HEK293 (cell line): ENCODE data around the gene CAMK2D.

Experiments
- SETDB1 ChIP-seq: IDR thresholded peaks from one replicate; pipeline ENCODE4 v1.6.1; 2017; ENCODE audit warnings: mild to moderate bottlenecking, low read length, moderate library complexity, mixed read lengths; ENCODE audit not compliant: insufficient read length
- SP7 ChIP-seq: fragments of 450-650 bp; formaldehyde crosslinking; IDR thresholded peaks from 2 replicates; pipeline ENCODE4 v1.5.1; 2016; ENCODE audit warnings: missing biosample characterization, missing genetic modification characterization
- ZBTB1 ChIP-seq: fragments of 450-650 bp; formaldehyde crosslinking; IDR thresholded peaks from 2 replicates; pipeline ENCODE4 v1.5.1; 2016; ENCODE audit warnings: missing biosample characterization, missing genetic modification characterization
- ZNF248 ChIP-seq: fragments of 450-650 bp; formaldehyde crosslinking; IDR thresholded peaks from 2 replicates; pipeline ENCODE4 v1.5.1; 2017; ENCODE audit warnings: missing biosample characterization, missing genetic modification characterization
- ZNF341 ChIP-seq: fragments of 450-650 bp; formaldehyde crosslinking; IDR thresholded peaks from 2 replicates; pipeline ENCODE4; 2016; ENCODE audit warnings: low read depth, missing biosample characterization, missing genetic modification characterization
- ZNF426 ChIP-seq: fragments of 450-650 bp; formaldehyde crosslinking; IDR thresholded peaks from 2 replicates; pipeline ENCODE4 v1.5.1; 2017; ENCODE audit warnings: missing biosample characterization, missing genetic modification characterization, mild to moderate bottlenecking, inconsistent platforms, moderate library complexity
- ZNF549 ChIP-seq: fragments of 450-650 bp; IDR thresholded peaks from 2 replicates; pipeline ENCODE4 v1.5.1; 2018; ENCODE audit warnings: missing biosample characterization, missing genetic modification characterization, mild to moderate bottlenecking, inconsistent platforms, moderate library complexity
- ZNF571 ChIP-seq: fragments of 450-650 bp; formaldehyde crosslinking; IDR thresholded peaks from 2 replicates; pipeline ENCODE4 v1.5.0; 2017; ENCODE audit warnings: missing biosample characterization, missing genetic modification characterization
- ZNF677 ChIP-seq: fragments of 450-650 bp; IDR thresholded peaks from 2 replicates; pipeline ENCODE4 v1.5.0; 2018; ENCODE audit warnings: missing biosample characterization, mild to moderate bottlenecking, missing genetic modification characterization, moderate library complexity
- ZXDB ChIP-seq: fragments of 450-650 bp; formaldehyde crosslinking; IDR thresholded peaks from 2 replicates; pipeline ENCODE4 v1.5.1; 2016; ENCODE audit warnings: missing biosample characterization, missing genetic modification characterization
- TF ChIP-seq, protein P1 (sequence below): fragments of 450-650 bp; formaldehyde crosslinking; IDR thresholded peaks from 2 replicates; pipeline ENCODE4 v1.5.1; 2016; ENCODE audit warnings: missing biosample characterization, missing genetic modification characterization
- TF ChIP-seq, protein P2 (sequence below): fragments of 450-650 bp; formaldehyde crosslinking; IDR thresholded peaks from 2 replicates; pipeline ENCODE4 v1.5.1; 2016; ENCODE audit warnings: missing biosample characterization, missing genetic modification characterization
- TF ChIP-seq, protein P3 (sequence below): fragments of 450-650 bp; formaldehyde crosslinking; IDR thresholded peaks from 2 replicates; pipeline ENCODE4 v1.5.1; 2016; ENCODE audit warnings: missing biosample characterization, missing genetic modification characterization

DNA sequence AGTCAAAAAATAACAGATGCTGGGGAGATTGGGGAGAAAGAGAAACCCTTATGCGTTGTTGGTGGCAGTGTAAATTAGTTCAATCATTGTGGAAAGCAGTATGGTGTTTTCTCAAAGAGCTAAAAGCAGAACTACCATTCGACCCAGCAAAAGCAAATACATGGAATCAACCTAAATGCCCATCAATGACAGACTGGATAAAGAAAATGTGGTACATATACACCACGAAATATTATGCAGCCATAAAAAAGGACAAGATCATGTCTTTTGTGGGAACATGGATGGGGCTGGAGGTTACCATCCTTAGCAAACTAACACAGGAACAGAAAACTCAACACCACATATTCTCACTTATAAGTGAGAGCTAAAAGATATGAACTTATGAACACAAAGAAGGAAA lies 188.9 kb downstream of the CAMK2D start:
- TF ChIP-seq, protein P1, sequence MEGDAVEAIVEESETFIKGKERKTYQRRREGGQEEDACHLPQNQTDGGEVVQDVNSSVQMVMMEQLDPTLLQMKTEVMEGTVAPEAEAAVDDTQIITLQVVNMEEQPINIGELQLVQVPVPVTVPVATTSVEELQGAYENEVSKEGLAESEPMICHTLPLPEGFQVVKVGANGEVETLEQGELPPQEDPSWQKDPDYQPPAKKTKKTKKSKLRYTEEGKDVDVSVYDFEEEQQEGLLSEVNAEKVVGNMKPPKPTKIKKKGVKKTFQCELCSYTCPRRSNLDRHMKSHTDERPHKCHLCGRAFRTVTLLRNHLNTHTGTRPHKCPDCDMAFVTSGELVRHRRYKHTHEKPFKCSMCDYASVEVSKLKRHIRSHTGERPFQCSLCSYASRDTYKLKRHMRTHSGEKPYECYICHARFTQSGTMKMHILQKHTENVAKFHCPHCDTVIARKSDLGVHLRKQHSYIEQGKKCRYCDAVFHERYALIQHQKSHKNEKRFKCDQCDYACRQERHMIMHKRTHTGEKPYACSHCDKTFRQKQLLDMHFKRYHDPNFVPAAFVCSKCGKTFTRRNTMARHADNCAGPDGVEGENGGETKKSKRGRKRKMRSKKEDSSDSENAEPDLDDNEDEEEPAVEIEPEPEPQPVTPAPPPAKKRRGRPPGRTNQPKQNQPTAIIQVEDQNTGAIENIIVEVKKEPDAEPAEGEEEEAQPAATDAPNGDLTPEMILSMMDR = no peak
- no peak for TF ChIP-seq ZNF341 (tag by site-specific recombination)
- TF ChIP-seq, protein P2, sequence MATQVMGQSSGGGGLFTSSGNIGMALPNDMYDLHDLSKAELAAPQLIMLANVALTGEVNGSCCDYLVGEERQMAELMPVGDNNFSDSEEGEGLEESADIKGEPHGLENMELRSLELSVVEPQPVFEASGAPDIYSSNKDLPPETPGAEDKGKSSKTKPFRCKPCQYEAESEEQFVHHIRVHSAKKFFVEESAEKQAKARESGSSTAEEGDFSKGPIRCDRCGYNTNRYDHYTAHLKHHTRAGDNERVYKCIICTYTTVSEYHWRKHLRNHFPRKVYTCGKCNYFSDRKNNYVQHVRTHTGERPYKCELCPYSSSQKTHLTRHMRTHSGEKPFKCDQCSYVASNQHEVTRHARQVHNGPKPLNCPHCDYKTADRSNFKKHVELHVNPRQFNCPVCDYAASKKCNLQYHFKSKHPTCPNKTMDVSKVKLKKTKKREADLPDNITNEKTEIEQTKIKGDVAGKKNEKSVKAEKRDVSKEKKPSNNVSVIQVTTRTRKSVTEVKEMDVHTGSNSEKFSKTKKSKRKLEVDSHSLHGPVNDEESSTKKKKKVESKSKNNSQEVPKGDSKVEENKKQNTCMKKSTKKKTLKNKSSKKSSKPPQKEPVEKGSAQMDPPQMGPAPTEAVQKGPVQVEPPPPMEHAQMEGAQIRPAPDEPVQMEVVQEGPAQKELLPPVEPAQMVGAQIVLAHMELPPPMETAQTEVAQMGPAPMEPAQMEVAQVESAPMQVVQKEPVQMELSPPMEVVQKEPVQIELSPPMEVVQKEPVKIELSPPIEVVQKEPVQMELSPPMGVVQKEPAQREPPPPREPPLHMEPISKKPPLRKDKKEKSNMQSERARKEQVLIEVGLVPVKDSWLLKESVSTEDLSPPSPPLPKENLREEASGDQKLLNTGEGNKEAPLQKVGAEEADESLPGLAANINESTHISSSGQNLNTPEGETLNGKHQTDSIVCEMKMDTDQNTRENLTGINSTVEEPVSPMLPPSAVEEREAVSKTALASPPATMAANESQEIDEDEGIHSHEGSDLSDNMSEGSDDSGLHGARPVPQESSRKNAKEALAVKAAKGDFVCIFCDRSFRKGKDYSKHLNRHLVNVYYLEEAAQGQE (tag by site-specific recombination) = no peak
- no peak for TF ChIP-seq ZNF248 (tag by site-specific recombination)
- no peak for TF ChIP-seq ZNF677 (tag by site-specific recombination)
- TF ChIP-seq, protein P3, sequence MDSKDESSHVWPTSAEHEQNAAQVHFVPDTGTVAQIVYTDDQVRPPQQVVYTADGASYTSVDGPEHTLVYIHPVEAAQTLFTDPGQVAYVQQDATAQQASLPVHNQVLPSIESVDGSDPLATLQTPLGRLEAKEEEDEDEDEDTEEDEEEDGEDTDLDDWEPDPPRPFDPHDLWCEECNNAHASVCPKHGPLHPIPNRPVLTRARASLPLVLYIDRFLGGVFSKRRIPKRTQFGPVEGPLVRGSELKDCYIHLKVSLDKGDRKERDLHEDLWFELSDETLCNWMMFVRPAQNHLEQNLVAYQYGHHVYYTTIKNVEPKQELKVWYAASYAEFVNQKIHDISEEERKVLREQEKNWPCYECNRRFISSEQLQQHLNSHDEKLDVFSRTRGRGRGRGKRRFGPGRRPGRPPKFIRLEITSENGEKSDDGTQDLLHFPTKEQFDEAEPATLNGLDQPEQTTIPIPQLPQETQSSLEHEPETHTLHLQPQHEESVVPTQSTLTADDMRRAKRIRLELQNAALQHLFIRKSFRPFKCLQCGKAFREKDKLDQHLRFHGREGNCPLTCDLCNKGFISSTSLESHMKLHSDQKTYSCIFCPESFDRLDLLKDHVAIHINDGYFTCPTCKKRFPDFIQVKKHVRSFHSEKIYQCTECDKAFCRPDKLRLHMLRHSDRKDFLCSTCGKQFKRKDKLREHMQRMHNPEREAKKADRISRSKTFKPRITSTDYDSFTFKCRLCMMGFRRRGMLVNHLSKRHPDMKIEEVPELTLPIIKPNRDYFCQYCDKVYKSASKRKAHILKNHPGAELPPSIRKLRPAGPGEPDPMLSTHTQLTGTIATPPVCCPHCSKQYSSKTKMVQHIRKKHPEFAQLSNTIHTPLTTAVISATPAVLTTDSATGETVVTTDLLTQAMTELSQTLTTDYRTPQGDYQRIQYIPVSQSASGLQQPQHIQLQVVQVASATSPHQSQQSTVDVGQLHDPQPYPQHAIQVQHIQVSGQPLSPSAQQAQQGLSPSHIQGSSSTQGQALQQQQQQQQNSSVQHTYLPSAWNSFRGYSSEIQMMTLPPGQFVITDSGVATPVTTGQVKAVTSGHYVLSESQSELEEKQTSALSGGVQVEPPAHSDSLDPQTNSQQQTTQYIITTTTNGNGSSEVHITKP (tag by site-specific recombination) = no peak
- TF ChIP-seq SETDB1 = no peak
- no peak for TF ChIP-seq ZBTB1 (tag by site-specific recombination)
- no peak for TF ChIP-seq ZNF426 (tag by site-specific recombination)
- TF ChIP-seq ZNF571 (tag by site-specific recombination) = no peak
- no peak for TF ChIP-seq ZNF549 (tag by site-specific recombination)
- TF ChIP-seq ZXDB (tag by site-specific recombination) = no peak
- TF ChIP-seq SP7 = no peak
